HG03039 (cell line): Measurements from ENCODE around the gene CYTL1.
"Not testable (repeated sequence)": the region's sequence is repeated elsewhere in the genome, so short reads cannot be mapped to it uniquely, and the experiment has no call there.

Experiments used
- ATAC-seq: cut with Tn5 transposase; IDR thresholded peaks from one replicate; pipeline ENCODE4 v1.9.1; 2021; ENCODE audit warnings: mild to moderate bottlenecking, moderate library complexity; ENCODE audit not compliant: unreplicated experiment

CYTL1 gene

GRCh38 chr4:5034206-5034605 lies 14.9 kb upstream of the CYTL1 start:
- ATAC-seq, result no peak

- no peak for ATAC-seq
These were observed 14.1 kb upstream of the CYTL1 start for GRCh38 chr4:5033281-5033841.

GRCh38 chr4:5032813-5033212 lies 13.6 kb upstream of the CYTL1 start:
- no peak for ATAC-seq

GRCh38 chr4:5030927-5031326 lies 11.7 kb upstream of the CYTL1 start:
- no peak for ATAC-seq

- ATAC-seq, result no peak
These were observed 11.0 kb upstream of the CYTL1 start for GRCh38 chr4:5030221-5030620.

- no peak for ATAC-seq
These were observed 10.2 kb upstream of the CYTL1 start for GRCh38 chr4:5029447-5029846.

- no peak for ATAC-seq
These were observed 9.2 kb upstream of the CYTL1 start for GRCh38 chr4:5028480-5028879.

GRCh38 chr4:5027346-5027745 lies 8.1 kb upstream of the CYTL1 start:
- no peak for ATAC-seq

- ATAC-seq, result no peak
These were observed 7.1 kb upstream of the CYTL1 start for GRCh38 chr4:5026371-5026770.

GRCh38 chr4:5024673-5025072 lies 5.4 kb upstream of the CYTL1 start:
- no peak for ATAC-seq

GRCh38 chr4:5021546-5021945 lies 2.3 kb upstream of the CYTL1 start:
- ATAC-seq, result no peak

- no peak for ATAC-seq
These were observed 1.1 kb upstream of the CYTL1 start for GRCh38 chr4:5020341-5020740.

- no peak for ATAC-seq
These were observed 538 bp upstream of the CYTL1 start for GRCh38 chr4:5019796-5020195.

- ATAC-seq, result no peak
These were observed 655 bp downstream of the CYTL1 start for GRCh38 chr4:5018603-5019002.

GRCh38 chr4:5018096-5018495 lies 1.2 kb downstream of the CYTL1 start:
- no peak for ATAC-seq

- ATAC-seq, result no peak
These were observed 5.1 kb downstream of the CYTL1 start for GRCh38 chr4:5014007-5014682.

GRCh38 chr4:5012958-5013357 lies 6.3 kb downstream of the CYTL1 start:
- ATAC-seq, result no peak

- ATAC-seq, result no peak
These were observed 6.9 kb downstream of the CYTL1 start for GRCh38 chr4:5012244-5012898.

- no peak for ATAC-seq
These were observed 8.3 kb downstream of the CYTL1 start for GRCh38 chr4:5010984-5011383.

GRCh38 chr4:5009796-5010195 lies 9.5 kb downstream of the CYTL1 start:
- ATAC-seq, result no peak

GRCh38 chr4:5006932-5007331 lies 12.3 kb downstream of the CYTL1 start:
- ATAC-seq, result not testable (repeated sequence)

GRCh38 chr4:5004496-5004895 lies 14.8 kb downstream of the CYTL1 start:
- ATAC-seq, result no peak
